NCI-H146 (cell line): ENCODE results near the gene NUDT22.

Experiments used
- DNase-seq: peaks from one replicate; lab custom pipeline; 2025; lab: John Stamatoyannopoulos, UW

NUDT22 gene

GRCh38 chr11:64227405-64227956 lies 1.4 kb downstream of the NUDT22 start:
- DNase-seq = no peak

GRCh38 chr11:64229090-64229743 lies 3.1 kb downstream of the NUDT22 start:
- DNase-seq = no peak

DNA sequence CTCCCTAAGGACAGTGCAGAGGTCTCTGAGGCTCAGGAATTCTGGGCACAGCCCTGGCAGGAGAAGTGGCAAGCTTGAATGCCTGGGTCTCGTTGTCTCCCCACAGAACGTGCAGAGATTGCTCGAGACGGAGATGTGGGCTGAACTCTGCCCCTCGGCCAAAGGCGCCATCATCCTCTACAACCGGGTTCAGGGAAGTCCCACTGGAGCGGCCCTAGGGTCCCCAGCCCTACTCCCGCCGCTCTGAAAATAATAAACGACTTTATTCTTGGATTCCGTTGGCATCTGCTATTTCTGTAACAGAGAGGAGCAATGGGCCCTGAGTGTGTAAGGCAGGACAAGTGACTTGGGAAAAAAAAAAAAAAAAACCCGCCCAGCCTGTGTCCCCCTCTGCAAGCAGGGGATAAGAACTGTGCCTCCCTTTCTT lies 3.7 kb downstream of the NUDT22 start:
- no peak for DNase-seq

- DNase-seq = peak; percentile 99
Observed at GRCh38 chr11:64230171-64230984, 4.3 kb downstream of the NUDT22 start, which contains the start of gene DNAJC4. Gene DNAJC4, plus strand, starts transcription at chr11:64230548. Its CDS starts 307 bp downstream, at chr11:64230855.

GRCh38 chr11:64230985-64231365 lies 4.9 kb downstream of the NUDT22 start:
- DNase-seq = peak; percentile 51

DNA sequence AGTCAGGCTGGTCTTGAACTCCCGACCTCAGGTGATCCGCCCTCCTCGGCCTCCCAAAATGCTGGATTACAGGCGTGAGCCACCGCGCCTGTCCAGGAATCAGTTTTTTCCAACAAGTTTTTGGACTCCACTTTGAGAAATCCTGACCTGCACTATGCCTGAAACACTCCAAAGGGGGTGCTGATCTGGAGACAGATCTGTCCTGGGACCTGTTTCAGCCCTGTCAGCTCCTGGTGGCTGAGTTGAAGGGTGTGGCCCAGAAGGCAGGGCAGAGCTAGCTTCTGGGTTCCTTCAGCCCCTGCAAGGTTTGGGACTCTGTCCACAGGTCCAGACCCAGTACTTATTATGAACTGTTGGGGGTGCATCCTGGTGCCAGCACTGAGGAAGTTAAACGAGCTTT lies 5.5 kb downstream of the NUDT22 start:
- DNase-seq = no peak

DNA sequence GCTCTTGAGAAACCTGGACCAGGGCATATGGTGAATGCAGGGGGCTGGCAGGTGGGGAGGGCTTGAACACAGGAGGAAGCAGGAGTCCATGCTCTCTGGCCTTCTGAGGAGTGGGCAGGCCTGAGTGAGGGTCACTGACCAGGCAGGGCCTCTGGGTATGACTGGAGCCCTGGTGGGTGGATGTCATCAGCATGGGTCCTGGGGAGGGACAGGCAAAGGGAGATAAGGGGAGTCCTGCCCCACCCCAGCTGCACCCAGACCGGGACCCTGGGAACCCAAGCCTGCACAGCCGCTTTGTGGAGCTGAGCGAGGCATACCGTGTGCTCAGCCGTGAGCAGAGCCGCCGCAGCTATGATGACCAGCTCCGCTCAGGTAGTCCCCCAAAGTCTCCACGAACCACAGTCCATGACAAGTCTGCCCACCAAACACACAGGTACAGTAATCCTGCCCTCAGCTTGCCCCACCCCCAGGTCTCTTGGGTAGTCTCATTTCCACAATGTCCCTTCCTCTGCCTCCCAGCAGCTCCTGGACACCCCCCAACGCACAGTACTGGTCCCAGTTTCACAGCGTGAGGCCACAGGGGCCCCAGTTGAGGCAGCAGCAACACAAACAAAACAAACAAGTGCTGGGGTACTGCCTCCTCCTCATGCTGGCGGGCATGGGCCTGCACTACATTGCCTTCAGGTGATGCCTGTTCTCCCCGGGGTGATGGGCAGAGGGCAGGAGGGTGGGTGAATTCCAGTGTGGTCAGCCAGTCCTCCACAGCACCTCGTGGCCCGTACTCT lies 6.3 kb downstream of the NUDT22 start:
- DNase-seq = no peak

DNA sequence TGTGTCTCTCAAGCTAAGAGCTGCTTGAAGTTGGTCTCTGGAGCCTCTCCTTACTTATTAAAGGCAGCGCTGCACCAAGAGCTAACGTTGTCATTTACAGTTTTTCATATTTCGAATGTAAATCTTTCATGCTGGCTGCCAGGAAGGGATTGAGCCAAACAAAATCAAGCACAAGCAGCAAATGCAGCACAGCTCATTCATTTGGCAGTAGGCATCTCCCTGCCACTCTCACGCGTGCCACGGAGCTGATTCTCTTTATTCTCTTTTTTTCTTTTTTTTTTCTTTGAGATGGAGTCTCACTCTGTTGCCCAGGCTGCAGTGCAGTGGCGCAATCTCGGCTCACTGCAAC lies 6.9 kb downstream of the NUDT22 start:
- DNase-seq = no peak

- peak; percentile 83 for DNase-seq
Observed at GRCh38 chr11:64233913-64234586, 8.0 kb downstream of the NUDT22 start, which contains the start of gene VEGFB. Gene VEGFB, plus strand, starts transcription at chr11:64234584. Its CDS starts 250 bp downstream, at chr11:64234834.

DNA sequence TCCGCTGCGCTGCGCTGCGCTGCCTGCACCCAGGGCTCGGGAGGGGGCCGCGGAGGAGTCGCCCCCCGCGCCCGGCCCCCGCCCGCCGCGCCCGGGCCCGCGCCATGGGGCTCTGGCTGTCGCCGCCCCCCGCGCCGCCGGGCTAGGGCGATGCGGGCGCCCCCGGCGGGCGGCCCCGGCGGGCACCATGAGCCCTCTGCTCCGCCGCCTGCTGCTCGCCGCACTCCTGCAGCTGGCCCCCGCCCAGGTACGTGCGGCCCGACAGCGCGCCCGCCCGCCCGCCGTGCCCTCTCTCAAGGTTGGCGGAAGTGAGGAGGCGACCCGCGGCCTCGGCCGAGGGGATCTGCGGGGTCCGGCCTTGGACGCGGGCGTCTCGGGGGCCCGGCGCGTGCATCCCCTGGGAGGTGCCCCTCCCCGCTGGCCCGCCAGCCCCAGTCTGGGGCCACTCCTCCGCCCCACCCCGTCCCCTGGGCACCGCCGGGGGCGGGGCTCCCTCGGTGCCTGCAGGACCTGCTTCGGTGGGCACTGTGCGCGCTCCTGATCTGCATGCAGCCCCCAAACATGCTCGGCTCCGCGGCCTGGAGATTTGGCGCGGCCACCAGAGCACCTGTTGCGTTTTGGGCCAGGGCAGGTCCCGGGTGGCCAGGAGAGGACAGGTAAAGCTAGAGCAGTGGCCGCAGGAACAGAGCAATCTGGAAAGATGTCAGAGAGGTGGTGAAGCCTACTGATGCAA lies 8.7 kb downstream of the NUDT22 start:
- DNase-seq = peak; percentile 63

DNA sequence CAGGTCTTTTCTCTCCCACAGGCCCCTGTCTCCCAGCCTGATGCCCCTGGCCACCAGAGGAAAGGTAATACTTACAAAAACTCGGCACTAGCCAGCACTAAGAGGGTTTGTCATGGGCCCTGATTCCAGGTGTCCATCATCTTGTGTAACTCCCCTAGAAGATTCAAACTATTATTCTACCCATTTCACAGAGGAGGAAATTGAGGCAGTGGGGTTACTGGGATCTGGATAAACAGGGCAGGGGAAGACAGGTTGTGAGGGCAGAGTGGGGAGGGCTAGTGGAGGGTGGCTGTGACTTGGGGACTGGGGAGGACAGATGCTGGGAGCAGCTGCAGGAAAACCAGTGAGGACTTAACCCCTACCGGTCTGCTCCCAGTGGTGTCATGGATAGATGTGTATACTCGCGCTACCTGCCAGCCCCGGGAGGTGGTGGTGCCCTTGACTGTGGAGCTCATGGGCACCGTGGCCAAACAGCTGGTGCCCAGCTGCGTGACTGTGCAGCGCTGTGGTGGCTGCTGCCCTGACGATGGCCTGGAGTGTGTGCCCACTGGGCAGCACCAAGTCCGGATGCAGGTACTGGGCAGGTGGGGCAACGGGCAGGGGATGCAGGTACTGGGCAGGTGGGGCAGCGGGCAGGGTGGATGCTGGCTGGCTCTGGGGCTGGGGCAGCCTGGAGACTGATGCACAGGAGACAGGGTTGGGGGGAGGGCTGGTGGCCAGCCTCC lies 9.5 kb downstream of the NUDT22 start:
- no peak for DNase-seq

- peak; percentile 96 for DNase-seq
Observed at GRCh38 chr11:64237484-64237951, 11.4 kb downstream of the NUDT22 start.

DNA sequence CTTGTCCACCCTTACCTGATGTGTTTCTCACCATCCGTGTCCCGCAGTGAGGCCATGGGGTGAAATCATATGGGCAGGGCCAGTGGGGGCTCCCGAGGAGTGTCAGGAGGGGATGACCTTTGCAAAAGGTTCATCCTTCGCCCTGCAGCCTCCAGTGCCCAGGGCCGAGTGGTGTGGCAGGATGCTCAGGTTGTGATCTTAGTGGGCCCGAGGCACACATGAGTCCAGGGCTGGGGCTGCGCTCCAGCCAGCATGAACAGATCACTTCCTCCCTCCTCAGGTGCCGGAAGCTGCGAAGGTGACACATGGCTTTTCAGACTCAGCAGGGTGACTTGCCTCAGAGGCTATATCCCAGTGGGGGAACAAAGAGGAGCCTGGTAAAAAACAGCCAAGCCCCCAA lies 12.0 kb downstream of the NUDT22 start:
- DNase-seq = peak; percentile 59

DNA sequence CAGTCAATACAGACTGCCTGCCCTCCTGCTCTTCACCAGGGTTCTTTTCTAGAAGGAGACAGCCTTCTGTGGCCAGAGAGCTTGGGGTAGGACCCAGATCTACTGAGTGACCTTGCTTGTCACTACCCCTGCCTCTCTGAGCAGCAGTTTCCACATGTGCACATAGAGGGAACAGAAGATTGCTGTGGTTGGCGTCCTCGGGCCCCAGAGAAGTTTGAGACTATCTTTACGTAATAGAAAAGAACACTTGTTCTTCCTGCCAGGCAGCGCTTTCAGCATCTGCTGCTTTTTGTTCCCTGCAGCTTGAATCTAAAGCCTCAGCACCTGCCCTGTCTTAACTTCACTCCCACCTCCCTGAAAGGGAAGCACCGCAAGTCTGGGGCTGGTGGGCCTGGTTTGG lies 12.9 kb downstream of the NUDT22 start:
- no peak for DNase-seq

DNA sequence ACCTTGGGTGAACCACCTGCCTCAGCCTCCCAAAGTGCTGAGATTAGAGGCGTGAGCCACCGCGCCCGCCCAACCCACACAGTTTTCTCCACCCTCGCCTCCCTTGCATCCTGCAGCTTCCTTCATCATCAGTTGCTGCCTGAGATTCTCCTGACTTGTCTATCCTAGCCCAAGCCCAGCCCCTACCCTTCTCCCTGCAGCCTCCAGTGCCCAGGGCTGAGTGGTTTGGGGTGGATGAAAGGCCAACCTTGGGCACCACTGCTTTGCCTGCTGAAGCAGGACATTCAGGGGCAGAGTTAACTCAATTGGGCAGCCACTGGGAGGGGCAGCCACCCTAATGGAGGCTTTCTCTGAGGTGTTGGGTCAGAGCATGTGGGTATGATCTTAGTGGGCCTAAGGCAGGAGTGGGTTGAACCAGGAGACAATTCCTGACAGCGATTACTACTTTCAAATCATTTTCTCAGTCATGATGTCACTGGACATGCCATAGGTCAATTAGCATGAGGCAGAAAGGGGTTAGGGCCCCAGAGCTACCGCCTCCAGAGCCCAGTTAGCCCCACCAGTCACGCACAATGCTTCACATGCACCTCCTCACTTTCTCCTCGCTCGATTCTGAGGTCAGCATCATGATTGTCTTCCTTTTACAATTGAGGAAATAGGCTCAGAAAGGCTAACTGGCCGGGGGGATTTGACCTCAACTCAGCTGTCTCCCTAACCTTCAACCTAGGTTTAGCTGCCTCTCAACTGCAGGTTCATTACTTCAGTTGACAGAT lies 13.8 kb downstream of the NUDT22 start:
- DNase-seq = peak; percentile 46

DNA sequence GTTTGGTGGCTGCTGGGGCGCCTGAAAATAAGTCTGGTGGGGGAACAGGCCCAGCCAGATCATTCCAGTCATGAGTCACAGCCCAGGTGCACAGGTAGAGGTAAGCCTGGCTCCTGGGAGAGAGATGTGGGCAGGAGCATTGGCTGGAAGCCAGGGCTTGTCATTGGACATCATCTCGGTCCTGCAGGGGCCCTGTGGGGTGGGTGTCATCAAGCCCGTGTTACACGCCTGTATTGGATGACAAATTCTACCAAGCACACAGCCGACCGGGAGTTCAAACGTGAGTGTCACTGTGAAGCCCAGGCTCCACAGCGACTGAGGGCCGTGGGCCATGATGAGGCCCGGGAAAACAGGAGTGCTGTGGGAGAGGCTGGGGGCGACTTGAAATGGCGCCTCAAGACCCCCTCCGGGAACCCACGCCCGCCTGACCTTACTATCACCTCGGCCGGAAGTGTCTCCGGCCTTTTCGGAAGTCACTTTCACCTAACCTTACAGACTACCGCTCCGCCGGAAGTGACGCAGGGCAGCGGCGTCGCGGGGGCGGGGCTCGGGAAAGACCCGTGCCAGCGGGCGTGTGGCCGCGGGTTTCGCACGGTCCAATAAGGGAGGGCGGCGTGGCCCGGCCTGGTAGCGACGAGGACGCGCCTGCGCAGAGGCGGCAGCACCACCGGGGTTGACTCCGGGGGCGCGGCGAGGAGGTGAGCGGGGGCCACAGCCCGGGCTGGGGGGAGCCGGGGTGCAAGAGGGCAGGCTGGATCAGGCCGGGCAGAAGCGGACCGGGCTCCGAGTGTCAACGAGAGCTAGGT lies 14.6 kb downstream of the NUDT22 start, which contains the start of gene FKBP2:
Gene FKBP2 (plus strand): TSS at position 661 of the 806 bp plus-strand sequence. CDS start 1,293 bp downstream, outside the sequence.
- peak; percentile 96 for DNase-seq

DNA sequence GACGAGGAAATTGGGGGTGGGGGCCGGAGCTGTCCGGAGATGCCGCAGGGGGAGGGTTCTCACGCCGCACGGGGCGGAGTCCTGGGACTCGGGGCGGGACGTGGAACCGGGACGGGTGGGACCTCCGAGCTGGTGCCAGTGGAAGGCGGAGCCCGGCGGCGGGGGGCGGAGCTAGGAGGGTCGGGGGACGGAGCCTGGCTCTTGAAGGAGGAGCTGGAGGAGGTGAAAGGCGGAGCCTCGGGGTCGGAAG lies 15.1 kb downstream of the NUDT22 start:
- DNase-seq = peak; percentile 99

DNA sequence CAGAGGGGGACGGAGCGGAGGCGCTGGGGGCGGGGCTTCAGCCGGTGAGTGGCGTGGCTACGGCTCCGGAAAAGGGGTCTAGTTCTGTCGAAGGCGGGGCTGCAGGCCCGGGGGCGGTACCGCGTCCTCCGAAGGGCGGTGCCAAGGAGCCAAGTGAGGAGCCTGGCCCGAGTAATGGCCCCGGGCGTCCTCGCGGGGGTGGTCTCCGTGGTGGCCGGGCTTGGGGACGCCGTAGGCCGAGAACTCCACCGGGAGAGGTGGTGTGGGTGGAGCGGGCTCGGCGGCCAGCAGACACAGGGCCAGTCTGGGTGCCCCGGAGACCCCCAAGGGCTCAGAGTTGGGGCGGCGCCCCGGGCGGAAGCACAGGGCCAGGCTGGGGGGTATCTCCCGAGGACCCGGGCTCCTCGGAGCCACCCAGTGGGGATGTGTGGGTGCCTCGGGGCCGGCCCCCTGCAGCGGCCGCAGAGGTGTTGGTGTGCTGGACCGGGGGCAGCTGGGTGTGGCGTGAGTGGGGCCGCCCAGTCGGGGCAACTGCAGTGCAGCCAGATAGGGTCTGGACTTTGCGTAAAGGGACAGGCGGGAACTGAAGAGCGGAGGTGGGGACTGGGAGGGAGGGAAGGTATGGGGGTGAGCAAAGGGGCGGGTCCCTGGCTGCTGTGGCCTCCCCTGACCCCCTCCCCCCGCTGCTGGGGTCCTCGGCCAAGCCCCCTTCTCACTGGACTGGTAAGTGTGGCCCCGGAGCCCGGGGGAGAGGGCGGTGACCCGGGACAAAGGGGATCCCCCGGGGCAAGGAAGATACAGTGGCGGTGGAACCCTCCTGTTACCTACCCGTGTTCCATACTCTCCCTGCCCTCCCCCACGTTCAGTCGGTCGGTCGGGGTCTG lies 15.7 kb downstream of the NUDT22 start:
- DNase-seq = peak; percentile 71
